ENCODE measurements around the gene CERK. TPM values are rescaled to one million over a fixed set of nuclear protein-coding genes. Genes with fewer than 3 reads are reported as not detected.
"Not testable (repeated sequence)": the region's sequence is repeated elsewhere in the genome, so short reads cannot be mapped to it uniquely, and the experiment has no call there.

The CERK gene
- total RNA-seq, 1 donor from 2014 or later = 50.7 TPM

DNA sequence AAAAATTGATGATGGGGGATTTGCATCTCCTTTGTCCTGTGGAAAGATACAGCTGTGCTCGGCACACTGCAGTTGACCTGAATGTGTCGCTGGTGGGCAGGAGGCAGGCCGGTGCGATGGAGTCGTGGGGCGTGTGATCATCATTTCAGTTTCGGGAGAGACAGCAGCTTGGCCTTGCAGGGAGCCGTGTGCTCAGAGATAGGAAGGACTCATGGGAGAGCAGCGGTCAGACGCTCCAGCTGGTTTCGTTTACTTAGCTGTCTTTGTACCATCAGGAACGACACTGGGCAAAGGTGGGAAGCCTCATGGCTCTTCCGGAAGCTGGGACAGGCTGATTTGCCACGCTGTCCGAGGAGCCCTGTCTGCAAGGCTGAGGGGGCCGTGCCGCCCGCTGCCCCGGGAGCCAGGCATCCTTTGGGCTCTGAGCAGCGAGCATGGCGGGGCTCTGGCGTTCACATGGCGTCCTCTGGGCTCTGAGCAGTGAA, 85.2 kb downstream of the CERK start:
- H3K4me3 Mint-ChIP-seq = no peak overlapping the region
- H3K4me1 Mint-ChIP-seq = peaks cover 12% of the 10 kb centered on the region
- no peak for DNase-seq (ENCODE audit: low spot score in 2 of 2, unreplicated experiment in 2 of 2)
- H3K27ac Mint-ChIP-seq = peak overlapping the region; percentile 76
- TF ChIP-seq, protein P1, sequence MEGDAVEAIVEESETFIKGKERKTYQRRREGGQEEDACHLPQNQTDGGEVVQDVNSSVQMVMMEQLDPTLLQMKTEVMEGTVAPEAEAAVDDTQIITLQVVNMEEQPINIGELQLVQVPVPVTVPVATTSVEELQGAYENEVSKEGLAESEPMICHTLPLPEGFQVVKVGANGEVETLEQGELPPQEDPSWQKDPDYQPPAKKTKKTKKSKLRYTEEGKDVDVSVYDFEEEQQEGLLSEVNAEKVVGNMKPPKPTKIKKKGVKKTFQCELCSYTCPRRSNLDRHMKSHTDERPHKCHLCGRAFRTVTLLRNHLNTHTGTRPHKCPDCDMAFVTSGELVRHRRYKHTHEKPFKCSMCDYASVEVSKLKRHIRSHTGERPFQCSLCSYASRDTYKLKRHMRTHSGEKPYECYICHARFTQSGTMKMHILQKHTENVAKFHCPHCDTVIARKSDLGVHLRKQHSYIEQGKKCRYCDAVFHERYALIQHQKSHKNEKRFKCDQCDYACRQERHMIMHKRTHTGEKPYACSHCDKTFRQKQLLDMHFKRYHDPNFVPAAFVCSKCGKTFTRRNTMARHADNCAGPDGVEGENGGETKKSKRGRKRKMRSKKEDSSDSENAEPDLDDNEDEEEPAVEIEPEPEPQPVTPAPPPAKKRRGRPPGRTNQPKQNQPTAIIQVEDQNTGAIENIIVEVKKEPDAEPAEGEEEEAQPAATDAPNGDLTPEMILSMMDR (IDR thresholded peaks at IDR 0.05; ENCODE audit: unreplicated experiment) = no peak
- no peaks in the 10 kb centered on the region for H3K9me3 Mint-ChIP-seq
- H3K27me3 Mint-ChIP-seq (ENCODE audit: low read depth) = no peaks in the 10 kb centered on the region
- H3K36me3 Mint-ChIP-seq = no peaks in the 10 kb centered on the region

DNA sequence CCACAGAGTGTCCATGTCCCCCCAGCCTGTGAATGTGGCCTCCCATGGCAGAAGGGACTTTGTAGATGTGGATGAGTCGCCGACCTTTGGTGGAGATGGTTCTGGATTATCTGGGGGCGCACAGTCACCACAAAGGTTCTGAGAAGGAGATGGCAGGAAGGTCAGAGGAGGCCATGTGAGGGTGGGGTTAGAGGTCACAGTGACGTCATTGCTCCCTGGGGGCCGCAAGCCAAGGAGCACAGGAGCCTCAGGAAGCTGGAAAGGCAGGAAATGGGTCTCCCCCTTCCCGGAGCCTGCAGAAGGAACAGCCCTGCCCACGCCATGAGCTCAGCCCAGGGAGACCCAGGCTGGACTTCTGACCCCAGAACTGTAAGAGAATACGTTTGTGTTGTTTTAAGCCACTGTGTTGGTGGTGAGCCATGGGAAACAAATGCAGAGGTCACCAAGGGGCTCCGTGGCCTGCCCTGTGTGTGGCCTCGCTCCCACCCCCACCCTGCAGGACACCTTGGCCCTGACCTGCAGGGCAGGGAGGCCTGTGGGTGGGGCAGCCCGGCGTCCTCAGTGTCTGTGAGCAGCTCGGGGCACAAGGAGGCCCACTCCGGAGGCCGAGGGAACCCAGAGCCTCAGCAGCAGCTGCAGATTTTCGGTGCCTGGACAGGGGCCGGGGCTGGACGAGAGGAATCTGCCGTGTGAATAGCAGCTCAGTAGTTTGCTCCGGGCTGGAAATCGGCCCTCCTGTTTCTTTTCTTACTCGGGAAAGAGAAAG, 85.8 kb downstream of the CERK start:
- no peaks in the 10 kb centered on the region for H3K36me3 Mint-ChIP-seq
- peaks cover 12% of the 10 kb centered on the region for H3K4me1 Mint-ChIP-seq
- no peak for DNase-seq (ENCODE audit: low spot score in 2 of 2, unreplicated experiment in 2 of 2)
- no peak overlapping the region for H3K4me3 Mint-ChIP-seq
- H3K27ac Mint-ChIP-seq = peak overlapping the region; percentile 76
- no peaks in the 10 kb centered on the region for H3K27me3 Mint-ChIP-seq (ENCODE audit: low read depth)
- no peaks in the 10 kb centered on the region for H3K9me3 Mint-ChIP-seq
- TF ChIP-seq, protein P1 (IDR thresholded peaks at IDR 0.05; ENCODE audit: unreplicated experiment) = no peak

DNA sequence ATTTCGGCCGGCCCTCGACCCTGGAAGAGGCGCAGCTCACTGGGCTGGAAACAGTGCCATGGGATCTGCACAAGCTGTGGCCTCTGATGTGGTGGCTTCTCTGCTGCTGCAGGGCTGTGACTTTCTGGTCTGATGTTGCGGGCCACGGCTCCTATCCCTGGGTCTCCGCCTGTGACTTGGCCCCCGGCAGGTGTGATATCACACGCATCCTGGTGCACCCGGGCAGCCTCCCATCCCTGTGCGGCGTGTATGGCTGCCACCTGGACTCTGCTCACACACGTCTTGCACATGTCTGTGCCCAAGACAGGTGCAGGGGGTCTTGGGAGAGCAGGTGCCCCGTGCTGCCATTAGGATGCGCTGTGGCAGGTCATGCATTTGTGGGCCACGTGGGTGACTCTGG, 86.7 kb downstream of the CERK start:
- no peak for DNase-seq (ENCODE audit: low spot score in 2 of 2, unreplicated experiment in 2 of 2)
- Mint-ChIP-seq H3K36me3 (peaks cover 5% of the 10 kb centered on the region), H3K9me3 (no peaks in the 10 kb centered on the region), H3K27me3 (ENCODE audit: low read depth) (no peaks in the 10 kb centered on the region), H3K4me1 (peaks cover 12% of the 10 kb centered on the region), H3K4me3 (no peak overlapping the region), H3K27ac (no peak overlapping the region)
- TF ChIP-seq, protein P1 (IDR thresholded peaks at IDR 0.05; ENCODE audit: unreplicated experiment) = no peak

DNA sequence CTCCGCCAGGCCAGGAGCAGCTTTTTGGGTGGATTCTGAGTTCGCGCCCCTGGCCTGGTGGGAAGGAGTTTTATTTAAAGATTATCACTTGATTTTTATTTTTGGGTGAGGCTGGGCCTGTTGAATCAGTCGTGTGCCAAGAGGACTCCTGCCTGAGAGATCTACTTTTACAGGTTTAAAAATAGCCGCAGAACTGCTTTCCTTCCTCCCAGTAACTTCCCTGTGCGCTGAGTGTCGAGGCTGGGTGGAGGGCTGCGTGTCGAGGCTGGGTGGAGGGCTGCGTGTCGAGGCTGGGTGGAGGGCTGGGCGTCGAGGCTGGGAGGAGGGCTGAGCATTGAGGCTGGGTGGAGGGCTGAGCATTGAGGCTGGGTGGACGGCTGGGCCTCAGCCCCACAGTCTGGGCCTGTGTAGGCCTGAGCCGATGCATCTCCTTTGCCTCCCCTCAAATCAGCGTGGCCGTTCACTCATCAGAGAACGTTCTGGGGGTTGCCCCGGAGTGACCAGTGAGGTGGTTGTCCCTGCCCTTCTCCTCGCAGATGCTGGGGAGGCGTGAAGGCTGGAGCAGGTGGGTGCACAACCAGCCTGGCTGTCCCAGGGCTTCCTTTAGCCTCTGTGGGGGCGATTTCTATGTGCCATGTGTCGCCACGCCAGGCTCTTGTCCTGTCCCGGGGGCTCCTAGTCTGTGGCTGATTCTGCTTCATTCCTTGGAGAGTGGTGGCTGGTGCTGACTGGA, 87.8 kb downstream of the CERK start:
- H3K27ac Mint-ChIP-seq = no peak overlapping the region
- H3K36me3 Mint-ChIP-seq = peaks cover 5% of the 10 kb centered on the region
- no peak for DNase-seq (ENCODE audit: low spot score in 2 of 2, unreplicated experiment in 2 of 2)
- H3K4me3 Mint-ChIP-seq = no peak overlapping the region
- no peaks in the 10 kb centered on the region for H3K9me3 Mint-ChIP-seq
- no peaks in the 10 kb centered on the region for H3K27me3 Mint-ChIP-seq (ENCODE audit: low read depth)
- H3K4me1 Mint-ChIP-seq = peaks cover 12% of the 10 kb centered on the region
- TF ChIP-seq, protein P1 (IDR thresholded peaks at IDR 0.05; ENCODE audit: unreplicated experiment) = no peak

GRCh38 chr22:46649141-46650077, 88.6 kb downstream of the CERK start:
- TF ChIP-seq, protein P1 (IDR thresholded peaks at IDR 0.05; ENCODE audit: unreplicated experiment) = no peak
- peaks cover 12% of the 10 kb centered on the region for H3K4me1 Mint-ChIP-seq
- no peaks in the 10 kb centered on the region for H3K27me3 Mint-ChIP-seq (ENCODE audit: low read depth)
- DNase-seq (ENCODE audit: low spot score in 2 of 2, unreplicated experiment in 2 of 2) = no peak
- no peaks in the 10 kb centered on the region for H3K9me3 Mint-ChIP-seq
- H3K36me3 Mint-ChIP-seq = peaks cover 5% of the 10 kb centered on the region
- H3K4me3 Mint-ChIP-seq = no peak overlapping the region
- H3K27ac Mint-ChIP-seq = peak overlapping the region; percentile 27

- not testable (repeated sequence) for H3K27ac Mint-ChIP-seq; H3K36me3 Mint-ChIP-seq; H3K4me3 Mint-ChIP-seq; DNase-seq (ENCODE audit: low spot score in 2 of 2, unreplicated experiment in 2 of 2); H3K9me3 Mint-ChIP-seq; H3K27me3 Mint-ChIP-seq (ENCODE audit: low read depth)
- H3K4me1 Mint-ChIP-seq = peaks cover 12% of the 10 kb centered on the region
These were observed 89.7 kb downstream of the CERK start for GRCh38 chr22:46648225-46648820.

Measured in mesothelial cell of epicardium (in vitro differentiated cells).